Heart right ventricle (tissue), 16 donors: ENCODE data around the gene VWC2. TPM values are rescaled to one million over a fixed set of nuclear protein-coding genes. Genes with fewer than 3 reads are reported as not detected.

Experiments
- ATAC-seq, 8 donors: fragments of 200-7000 bp; cut with Tn5 transposase; one replicate each; pipeline ENCODE4 v1.9.1; 2020; ENCODE audit warnings: mild to moderate bottlenecking in 8 of 8, moderate library complexity in 8 of 8, moderate number of reproducible peaks in 1 of 8
- DNase-seq, 2 donors: peaks; one replicate each; pipeline ENCODE4 v3.0.0-alpha.2; 2020
- H3K27ac ChIP-seq, 10 donors: fragments of 200-600 bp; sonication (generic) in 2 of 10; one replicate each; pipeline versions ENCODE4 v1.5.0 to v1.8.0; 2020 to 2022; ENCODE audit warnings: mild to moderate bottlenecking in 3 of 10
- H3K27me3 ChIP-seq, 7 donors: fragments of 200-600 bp; one replicate each; pipeline ENCODE4 v1.8.0; 2021 to 2022; ENCODE audit warnings: mild to moderate bottlenecking in 2 of 7
- H3K36me3 ChIP-seq, 9 donors: fragments of 200-600 bp; sonication (generic) in 1 of 9; one replicate each; pipeline versions ENCODE4 v1.5.0 to v1.8.0; 2020 to 2022; ENCODE audit warnings: mild to moderate bottlenecking in 2 of 9
- H3K4me1 ChIP-seq, 9 donors: fragments of 200-600 bp; sonication (generic) in 1 of 9; one replicate each; pipeline versions ENCODE4 v1.5.0 to v1.8.0; 2020 to 2022; ENCODE audit warnings: mild to moderate bottlenecking in 4 of 9
- H3K4me3 ChIP-seq, 10 donors: fragments of 200-600 bp; sonication (generic) in 2 of 10; one replicate each; pipeline versions ENCODE4 v1.5.0 to v1.8.0; 2020 to 2022; ENCODE audit warnings: mild to moderate bottlenecking in 7 of 10, moderate library complexity in 2 of 10
- H3K9me3 ChIP-seq, 11 donors: fragments of 200-600 bp in 10 of 11; sonication (generic) in 2 of 11; one replicate each; pipeline versions ENCODE4 v1.5.0 to v1.8.0; 2013 to 2022; ENCODE audit warnings: mild to moderate bottlenecking in 2 of 11, control low read depth in 1 of 11, moderate library complexity in 1 of 11
- CTCF ChIP-seq, 9 donors: fragments of 200-600 bp; sonication (generic) in 2 of 9; IDR thresholded peaks; one replicate each; pipeline versions ENCODE4 v1.5.0 to v1.8.0; 2021 to 2022; ENCODE audit warnings: antibody characterized with exemption in 9 of 9, mild to moderate bottlenecking in 5 of 9, moderate library complexity in 1 of 9
- WGBS, 2 donors: extraction: QIAGEN DNeasy Blood & Tissue Kit; methylation state at CpG; one replicate each; pipeline ENCODE4 v1.1.7; 2013; ENCODE audit warnings: inconsistent platforms in 1 of 2; 5-methylcytosine and 5-hydroxymethylcytosine counted together
- intact Hi-C, 10 donors: fragments of 100-400 bp; cut with DNase I; formaldehyde crosslinking; loops; one replicate each; pipeline versions ENCODE4 v1.11.1 to v1.14.2; 2022
- polyA plus RNA-seq, 2 donors: library from polyadenylated mRNA; stranded (reverse); fragments of 200-250 nt; gene quantifications; one replicate each; pipeline ENCODE4 v1.2.3, GENCODE V29; 2013
- total RNA-seq, 10 donors: library from RNA; stranded (reverse); fragmentation: NEBNext Ultra II Directional in 3 of 10; extraction: Animal tissue kit (Norgen Biotek cat#: 25700) in 3 of 10; gene quantifications; one replicate each; pipeline versions ENCODE4 v1.2.1 to v1.2.4, GENCODE V29; 2021 to 2023
- donor health status: Arrhythmogenic right ventricular cardiomyopathy.
- donor health status: ischemic (EF 13 %, LVEDD 7.1; RV severe dilation, severe dysfunction).
- donor health status: healthy with polysubstance abuse.
- donor health status: DM: no; HTN: yes; CAD: no.
- donor health status: DM: no; HTN: no; CAD: no.
- donor health status: ischemic (EF 25% LVEDD 6.9; RV normal size, moderate dysfunction).
- donor health status: ischemic (EF 25% LVEDD 5.7; RV mildly dilated, moderate dysfunction).
- donor health status: healthy.
- donor health status: DM: yes; HTN: yes; CAD: no.
- donor health status: Ischemic cardiomyopathy.
- donor health status: ischemic (EF 35%, LVEDD 5.7; RV mildly dilated, moderate dysfunction).
- donor health status: nonischemic (EF 11% LVEDD 7.7; RV severe dilation, severe dysfunction).
- donor health status: DM: yes; HTN: yes; CAD: no.
- donor health status: PGD.
- donor health status: ischemic (EF 29% LVEDD 5.4; RV normal size, mild dysfunction).
- donor health status: nonischemic (EF 23%, LVEDD 6.1; RV moderate dilation, normal function).

VWC2 gene
- total and polyA plus RNA-seq, 12 donors: 2.1 to 12.9 (median 8.6) TPM

DNA sequence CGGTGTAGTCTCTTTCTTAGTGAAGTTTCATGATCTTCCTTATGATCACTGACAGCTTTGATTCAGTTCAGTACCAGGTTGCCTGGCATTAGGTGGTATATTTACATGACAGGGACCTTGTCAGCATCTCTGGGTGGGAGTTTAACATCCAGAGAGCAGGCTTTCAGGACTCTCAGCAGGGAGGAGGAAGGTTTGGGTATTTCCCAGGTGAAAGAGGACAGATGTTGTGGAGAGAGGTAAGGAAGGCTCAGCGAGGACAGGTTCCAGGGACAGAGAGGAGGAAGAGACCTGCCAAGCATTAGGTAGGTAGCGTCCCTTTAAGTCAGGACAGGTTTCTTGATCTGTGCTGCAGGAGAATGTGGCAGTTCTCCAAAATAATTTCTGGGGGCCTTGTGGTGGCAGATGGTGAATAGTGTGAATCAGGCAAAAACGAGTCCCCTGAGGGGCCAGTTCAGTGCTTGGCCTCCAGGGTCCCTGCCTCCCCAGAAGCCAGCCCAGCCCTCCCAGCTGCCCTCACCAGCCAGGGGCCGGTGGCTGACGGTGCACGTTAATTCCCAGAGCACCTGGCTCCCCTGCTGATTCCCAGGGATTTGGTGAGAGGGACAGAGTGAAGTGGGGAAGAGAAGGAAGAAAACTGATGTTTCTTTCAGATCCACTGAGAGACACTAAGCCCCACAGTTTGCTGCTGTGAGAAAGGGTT is 82.0 kb downstream of the VWC2 start:
- intact Hi-C loops: loop anchor here in 3 of 10 donors (10.0 kb wide), 4 partner anchors 371 to 1561 kb away; no protein-coding TSS in a partner anchor
- WGBS, 2 donors: 42 to 48% methylated on average over 7 of the region's 7 CpGs
- no peaks in the 10 kb centered on the region for H3K36me3 ChIP-seq
- no peak overlapping the region for H3K4me3 ChIP-seq
- no peaks in the 10 kb centered on the region for H3K9me3 ChIP-seq
- H3K27ac ChIP-seq: no peak overlapping the region
- DNase-seq (no peak), ATAC-seq (no peak)
- TF ChIP-seq CTCF (IDR thresholded peaks at IDR 0.05): no peak
- peaks cover 0 to 19% (median 3%) of the 10 kb centered on the region in 9 donors for H3K4me1 ChIP-seq
- H3K27me3 ChIP-seq: no peaks in the 10 kb centered on the region

GRCh38 chr7:49860293-49860692 is 86.9 kb downstream of the VWC2 start:
- 75 to 91% methylated on average over 1 of the region's 1 CpG for WGBS, 2 donors
- Histone ChIP-seq H3K4me1 (peaks cover 0 to 1% (median 0%) of the 10 kb centered on the region in 9 donors), H3K27ac (no peak overlapping the region), H3K27me3 (no peaks in the 10 kb centered on the region), H3K4me3 (no peak overlapping the region), H3K36me3 (no peaks in the 10 kb centered on the region), H3K9me3 (no peaks in the 10 kb centered on the region)
- no peak for TF ChIP-seq CTCF (IDR thresholded peaks at IDR 0.05)
- ATAC-seq (no peak), DNase-seq (no peak)
- intact Hi-C loops: loop anchor here in 1 of 10 donors (10.0 kb wide), 1 partner anchor 375 kb away; no protein-coding TSS in a partner anchor

GRCh38 chr7:49866076-49866735 is 92.8 kb downstream of the VWC2 start:
- 21 to 29% methylated on average over 10 of the region's 10 CpGs for WGBS, 2 donors
- no peaks in the 10 kb centered on the region for H3K27me3 ChIP-seq
- peak in 7 of 8 donors; percentile 46 to 91 (median 81) for ATAC-seq
- no peak for DNase-seq
- no peak overlapping the region for H3K27ac ChIP-seq
- TF ChIP-seq CTCF (IDR thresholded peaks at IDR 0.05): no peak
- H3K9me3 ChIP-seq: peaks cover 0 to 4% (median 0%) of the 10 kb centered on the region in 11 donors
- peaks cover 0 to 22% (median 7%) of the 10 kb centered on the region in 9 donors for H3K4me1 ChIP-seq
- intact Hi-C loops: loop anchor here in 1 of 10 donors (10.0 kb wide), 1 partner anchor 381 kb away; no protein-coding TSS in a partner anchor
- H3K4me3 ChIP-seq: no peak overlapping the region
- H3K36me3 ChIP-seq: no peaks in the 10 kb centered on the region

DNA sequence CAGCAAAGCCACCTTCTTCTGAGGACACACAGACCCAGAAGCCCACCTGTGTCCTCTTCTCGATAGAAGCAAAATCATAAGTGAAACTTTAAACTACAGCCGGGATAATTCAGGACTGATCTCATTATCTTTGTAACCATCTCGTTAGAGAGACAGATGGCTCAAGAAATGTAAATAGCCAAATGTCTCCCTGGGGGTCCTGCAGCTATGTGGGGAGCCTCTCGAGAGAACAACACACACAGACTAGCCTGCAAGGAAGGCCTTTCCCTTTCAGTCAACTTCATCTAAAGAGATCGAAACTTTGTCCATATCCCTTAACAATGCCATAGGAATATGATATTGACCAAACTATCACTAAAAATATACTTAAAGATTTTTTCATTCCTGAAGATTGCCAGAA is 93.5 kb downstream of the VWC2 start:
- no peaks in the 10 kb centered on the region for H3K27me3 ChIP-seq
- ATAC-seq (no peak), DNase-seq (no peak)
- H3K9me3 ChIP-seq: peaks cover 0 to 6% (median 0%) of the 10 kb centered on the region in 11 donors
- no peak overlapping the region for H3K27ac ChIP-seq
- no peaks in the 10 kb centered on the region for H3K36me3 ChIP-seq
- H3K4me1 ChIP-seq: peaks cover 0 to 22% (median 7%) of the 10 kb centered on the region in 9 donors
- TF ChIP-seq CTCF (IDR thresholded peaks at IDR 0.05): no peak
- 48 to 54% methylated on average over 5 of the region's 5 CpGs for WGBS, 2 donors
- no peak overlapping the region for H3K4me3 ChIP-seq
- intact Hi-C loops: loop anchor here in 1 of 10 donors (10.0 kb wide), 1 partner anchor 382 kb away; no protein-coding TSS in a partner anchor
